Measurements from ENCODE around the gene CAMK1D. TPM values are rescaled to one million over a fixed set of nuclear protein-coding genes. Genes with fewer than 3 reads are reported as not detected.

Gene CAMK1D
- total RNA-seq, 1 experiment from 2014 or later = 0.63 TPM

DNA sequence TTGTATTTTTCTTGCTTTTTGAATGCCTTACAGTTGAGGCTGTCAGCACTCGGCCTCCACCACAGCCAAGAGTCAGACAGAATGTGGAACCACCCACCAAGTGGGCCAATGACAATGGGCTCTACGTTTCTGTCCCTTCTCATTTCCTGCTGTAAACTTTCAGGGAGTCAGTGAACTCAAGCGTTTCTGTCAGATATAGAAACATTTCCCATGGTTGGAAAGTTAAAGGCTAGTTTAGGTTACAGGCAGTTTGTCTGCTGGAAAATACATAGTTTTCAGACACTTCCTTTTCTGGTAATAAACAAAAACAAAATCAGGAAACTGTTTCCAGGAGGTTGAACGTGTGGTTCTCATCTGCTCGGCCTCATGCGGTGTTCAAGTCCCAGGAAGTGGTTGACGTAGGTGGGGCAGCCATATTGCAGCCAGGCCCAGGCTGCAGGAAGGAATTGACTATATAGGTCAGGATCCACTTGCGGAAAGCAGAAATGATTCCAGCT, 245.1 kb downstream of the CAMK1D start:
- Histone ChIP-seq H3K4me1 (ENCODE audit: low read length) (peaks cover under 1% of the 10 kb centered on the region), H3K4me3 (ENCODE audit: low read length) (no peak overlapping the region), H3K27ac (ENCODE audit: low read length) (no peak overlapping the region), H3K36me3 (ENCODE audit: insufficient read depth, low read length) (no peaks in the 10 kb centered on the region), H3K79me2 (ENCODE audit: low read length) (no peaks in the 10 kb centered on the region), H3K9ac (ENCODE audit: low read length) (no peak overlapping the region), H3K4me2 (ENCODE audit: low read depth, low read length, poor library complexity, severe bottlenecking) (no peak overlapping the region), H2AFZ (ENCODE audit: low read length) (no peak overlapping the region), H3K9me3 (ENCODE audit: low read length) (no peaks in the 10 kb centered on the region), H3K9me2 (replicated peaks; ENCODE audit: insufficient read depth, low read length) (no peaks in the 10 kb centered on the region), H4K20me1 (ENCODE audit: insufficient read depth, low read depth, low read length) (no peaks in the 10 kb centered on the region), H3K27me3 (ENCODE audit: low read length) (no peaks in the 10 kb centered on the region)
- no peak for DNase-seq

DNA sequence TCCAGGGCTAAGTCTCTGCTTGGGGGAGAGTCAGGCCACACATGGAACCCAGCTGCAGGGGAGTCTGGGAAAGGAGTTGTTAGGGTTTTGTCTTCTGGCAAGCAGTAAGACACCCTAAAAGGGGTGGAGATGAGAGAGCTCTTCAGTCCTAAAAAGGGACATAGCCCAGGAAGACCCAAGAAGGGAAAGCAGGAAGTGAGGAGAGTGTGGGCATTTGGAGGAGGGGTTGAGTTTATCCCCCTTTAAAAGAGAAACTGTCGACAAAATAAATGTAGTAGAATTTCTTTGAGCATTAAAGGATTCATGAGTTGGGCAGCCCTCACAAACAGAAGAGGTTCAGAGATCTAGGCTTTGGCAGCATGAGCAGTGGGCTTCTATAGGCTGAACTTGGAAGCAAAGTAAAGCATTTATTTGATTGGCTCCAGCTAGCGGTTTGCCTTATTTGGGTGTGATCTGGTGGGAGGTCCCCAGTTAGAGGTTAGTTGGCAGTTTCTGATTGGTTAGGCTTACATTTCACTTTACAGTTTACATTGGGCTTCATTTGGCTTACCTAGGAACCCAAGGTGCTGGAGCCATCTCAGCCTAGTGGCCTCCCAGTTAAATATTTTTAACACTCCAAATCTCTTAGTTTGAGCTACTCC, 246.7 kb downstream of the CAMK1D start:
- H3K79me2 ChIP-seq (ENCODE audit: low read length) = no peaks in the 10 kb centered on the region
- no peak overlapping the region for H3K9ac ChIP-seq (ENCODE audit: low read length)
- DNase-seq = no peak
- H3K4me1 ChIP-seq (ENCODE audit: low read length) = no peaks in the 10 kb centered on the region
- no peaks in the 10 kb centered on the region for H3K9me3 ChIP-seq (ENCODE audit: low read length)
- no peak overlapping the region for H3K4me2 ChIP-seq (ENCODE audit: low read depth, low read length, poor library complexity, severe bottlenecking)
- H4K20me1 ChIP-seq (ENCODE audit: insufficient read depth, low read depth, low read length) = no peaks in the 10 kb centered on the region
- H2AFZ ChIP-seq (ENCODE audit: low read length) = no peak overlapping the region
- no peaks in the 10 kb centered on the region for H3K9me2 ChIP-seq (replicated peaks; ENCODE audit: insufficient read depth, low read length)
- H3K27ac ChIP-seq (ENCODE audit: low read length) = no peak overlapping the region
- H3K27me3 ChIP-seq (ENCODE audit: low read length) = no peaks in the 10 kb centered on the region
- no peaks in the 10 kb centered on the region for H3K36me3 ChIP-seq (ENCODE audit: insufficient read depth, low read length)
- H3K4me3 ChIP-seq (ENCODE audit: low read length) = no peak overlapping the region

DNA sequence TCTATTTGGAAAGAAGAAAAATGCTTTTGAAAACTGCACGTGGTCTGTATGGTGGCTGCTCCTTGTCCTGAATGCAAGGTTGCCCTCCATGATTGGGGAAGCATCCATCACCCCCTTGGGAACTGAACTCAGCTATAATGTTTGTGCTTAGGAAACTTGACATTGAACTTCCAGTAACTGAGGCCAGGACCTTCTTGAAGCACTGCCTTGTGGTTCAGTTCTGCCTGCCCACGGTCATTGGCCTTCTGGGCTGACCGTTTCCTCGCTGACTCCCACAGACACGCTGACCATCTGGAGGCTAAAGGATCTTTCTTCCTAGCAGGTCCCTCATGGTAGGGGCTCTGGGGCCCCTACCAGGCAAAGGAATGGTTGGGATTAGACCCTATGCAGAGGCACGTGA, 247.8 kb downstream of the CAMK1D start:
- H3K27ac ChIP-seq (ENCODE audit: low read length) = no peak overlapping the region
- H3K4me1 ChIP-seq (ENCODE audit: low read length) = no peaks in the 10 kb centered on the region
- H3K4me3 ChIP-seq (ENCODE audit: low read length) = no peak overlapping the region
- H3K27me3 ChIP-seq (ENCODE audit: low read length) = no peaks in the 10 kb centered on the region
- H3K36me3 ChIP-seq (ENCODE audit: insufficient read depth, low read length) = no peaks in the 10 kb centered on the region
- H4K20me1 ChIP-seq (ENCODE audit: insufficient read depth, low read depth, low read length) = no peaks in the 10 kb centered on the region
- no peaks in the 10 kb centered on the region for H3K79me2 ChIP-seq (ENCODE audit: low read length)
- no peak overlapping the region for H3K4me2 ChIP-seq (ENCODE audit: low read depth, low read length, poor library complexity, severe bottlenecking)
- DNase-seq = no peak
- no peak overlapping the region for H2AFZ ChIP-seq (ENCODE audit: low read length)
- no peak overlapping the region for H3K9ac ChIP-seq (ENCODE audit: low read length)
- no peaks in the 10 kb centered on the region for H3K9me3 ChIP-seq (ENCODE audit: low read length)
- no peaks in the 10 kb centered on the region for H3K9me2 ChIP-seq (replicated peaks; ENCODE audit: insufficient read depth, low read length)

DNA sequence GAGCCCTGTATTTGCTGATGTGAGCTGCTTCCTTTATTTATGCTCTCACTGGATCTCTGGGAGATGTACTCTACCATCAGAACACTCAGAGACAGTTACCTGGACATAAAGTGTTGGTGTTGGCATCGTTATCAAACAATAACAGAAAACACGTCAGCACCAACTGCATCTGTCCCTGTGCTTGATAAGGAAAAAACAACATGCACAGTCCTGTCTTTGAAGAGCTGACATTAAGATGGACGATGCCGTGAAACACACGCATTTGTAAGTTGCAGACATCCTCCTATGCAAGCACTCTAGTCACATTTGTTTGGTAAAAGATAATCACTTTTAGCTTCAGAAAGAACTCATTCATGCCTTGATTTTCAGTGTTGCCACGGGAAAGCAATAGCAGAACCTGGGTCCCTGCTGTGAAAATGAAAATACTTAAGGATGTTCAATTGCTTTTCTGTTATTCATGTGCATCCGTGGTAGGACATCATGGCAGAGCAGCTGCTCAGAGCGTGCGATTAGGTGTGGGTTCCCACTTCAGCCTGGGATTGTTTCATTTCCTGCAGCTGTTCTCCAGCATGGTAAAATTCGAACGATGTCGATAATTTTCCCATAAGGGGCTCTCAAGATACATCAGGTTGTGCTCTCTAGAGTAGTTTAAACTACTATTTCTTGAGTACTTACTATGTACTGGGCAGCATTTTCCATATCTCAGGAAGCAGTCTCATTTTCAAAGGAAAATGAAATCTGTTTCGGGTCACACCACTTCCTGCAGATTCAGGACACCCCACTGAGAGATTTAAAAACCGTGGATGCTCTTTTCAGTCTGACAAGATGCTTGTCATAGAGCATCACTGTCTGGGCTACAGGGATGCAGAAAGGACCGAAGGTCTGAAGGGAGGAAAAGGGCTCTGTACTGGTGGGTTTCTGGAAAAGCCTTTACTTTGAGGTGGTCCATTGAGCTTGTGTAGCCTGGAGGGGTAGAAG, 248.7 kb downstream of the CAMK1D start:
- Histone ChIP-seq H3K36me3 (ENCODE audit: insufficient read depth, low read length) (no peaks in the 10 kb centered on the region), H3K27ac (ENCODE audit: low read length) (no peak overlapping the region), H3K27me3 (ENCODE audit: low read length) (no peaks in the 10 kb centered on the region), H3K9me3 (ENCODE audit: low read length) (no peaks in the 10 kb centered on the region), H3K9ac (ENCODE audit: low read length) (no peak overlapping the region), H3K79me2 (ENCODE audit: low read length) (no peaks in the 10 kb centered on the region), H3K4me2 (ENCODE audit: low read depth, low read length, poor library complexity, severe bottlenecking) (no peak overlapping the region), H3K9me2 (replicated peaks; ENCODE audit: insufficient read depth, low read length) (no peaks in the 10 kb centered on the region), H4K20me1 (ENCODE audit: insufficient read depth, low read depth, low read length) (no peaks in the 10 kb centered on the region), H3K4me3 (ENCODE audit: low read length) (no peak overlapping the region), H3K4me1 (ENCODE audit: low read length) (no peaks in the 10 kb centered on the region), H2AFZ (ENCODE audit: low read length) (no peak overlapping the region)
- DNase-seq = no peak

DNA sequence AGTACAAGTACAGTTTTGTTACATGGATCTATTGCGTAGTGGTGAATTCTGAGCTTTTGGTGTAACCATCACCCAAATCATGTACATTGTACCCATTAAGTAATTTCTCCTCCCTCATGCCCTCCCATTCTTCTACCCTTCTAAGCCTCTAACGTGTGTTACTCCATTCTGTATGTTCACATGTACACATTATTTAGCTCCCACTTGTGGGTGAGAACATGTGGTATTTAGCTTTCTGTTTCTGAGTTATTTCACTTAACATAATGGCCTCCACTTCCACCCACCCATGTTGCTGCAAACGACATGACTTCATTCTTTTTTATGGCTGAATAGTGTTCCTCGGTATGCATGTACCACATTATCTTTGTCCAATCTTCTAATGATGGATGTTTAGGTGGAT, 251.3 kb downstream of the CAMK1D start:
- Histone ChIP-seq H3K9ac (ENCODE audit: low read length) (no peak overlapping the region), H3K4me2 (ENCODE audit: low read depth, low read length, poor library complexity, severe bottlenecking) (no peak overlapping the region), H3K36me3 (ENCODE audit: insufficient read depth, low read length) (no peaks in the 10 kb centered on the region), H3K79me2 (ENCODE audit: low read length) (no peaks in the 10 kb centered on the region), H3K4me1 (ENCODE audit: low read length) (peaks cover 3% of the 10 kb centered on the region), H4K20me1 (ENCODE audit: insufficient read depth, low read depth, low read length) (no peaks in the 10 kb centered on the region), H3K4me3 (ENCODE audit: low read length) (no peak overlapping the region), H3K27ac (ENCODE audit: low read length) (no peak overlapping the region), H3K27me3 (ENCODE audit: low read length) (no peaks in the 10 kb centered on the region), H2AFZ (ENCODE audit: low read length) (no peak overlapping the region), H3K9me3 (ENCODE audit: low read length) (no peaks in the 10 kb centered on the region), H3K9me2 (replicated peaks; ENCODE audit: insufficient read depth, low read length) (no peaks in the 10 kb centered on the region)
- DNase-seq = no peak

DNA sequence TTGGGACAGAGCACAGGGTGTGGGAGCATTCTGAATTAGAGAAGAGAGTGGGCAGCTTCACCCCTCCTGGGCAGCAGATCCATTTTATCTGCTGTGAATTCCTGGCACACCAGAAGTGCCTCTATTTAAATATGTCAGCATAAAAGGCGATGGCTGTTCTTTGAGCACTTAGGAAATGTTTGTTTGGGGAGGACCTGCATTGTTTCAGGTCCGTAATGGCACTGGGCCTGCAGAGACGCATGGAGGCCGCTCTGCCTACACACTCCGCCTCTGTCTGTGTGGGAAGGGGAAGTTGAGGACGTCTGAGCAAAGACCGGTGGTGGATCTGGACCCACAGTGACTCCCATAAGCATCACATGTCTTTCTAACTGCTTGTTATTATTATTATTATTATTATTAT, 253.2 kb downstream of the CAMK1D start:
- Histone ChIP-seq H3K4me2 (ENCODE audit: low read depth, low read length, poor library complexity, severe bottlenecking) (no peak overlapping the region), H3K79me2 (ENCODE audit: low read length) (no peaks in the 10 kb centered on the region), H3K4me1 (ENCODE audit: low read length) (peaks cover 12% of the 10 kb centered on the region), H3K9me2 (replicated peaks; ENCODE audit: insufficient read depth, low read length) (no peaks in the 10 kb centered on the region), H2AFZ (ENCODE audit: low read length) (no peak overlapping the region), H3K9ac (ENCODE audit: low read length) (no peak overlapping the region), H3K36me3 (ENCODE audit: insufficient read depth, low read length) (no peaks in the 10 kb centered on the region), H3K4me3 (ENCODE audit: low read length) (no peak overlapping the region), H4K20me1 (ENCODE audit: insufficient read depth, low read depth, low read length) (no peaks in the 10 kb centered on the region), H3K9me3 (ENCODE audit: low read length) (no peaks in the 10 kb centered on the region), H3K27ac (ENCODE audit: low read length) (no peak overlapping the region), H3K27me3 (ENCODE audit: low read length) (no peaks in the 10 kb centered on the region)
- DNase-seq = no peak

DNA sequence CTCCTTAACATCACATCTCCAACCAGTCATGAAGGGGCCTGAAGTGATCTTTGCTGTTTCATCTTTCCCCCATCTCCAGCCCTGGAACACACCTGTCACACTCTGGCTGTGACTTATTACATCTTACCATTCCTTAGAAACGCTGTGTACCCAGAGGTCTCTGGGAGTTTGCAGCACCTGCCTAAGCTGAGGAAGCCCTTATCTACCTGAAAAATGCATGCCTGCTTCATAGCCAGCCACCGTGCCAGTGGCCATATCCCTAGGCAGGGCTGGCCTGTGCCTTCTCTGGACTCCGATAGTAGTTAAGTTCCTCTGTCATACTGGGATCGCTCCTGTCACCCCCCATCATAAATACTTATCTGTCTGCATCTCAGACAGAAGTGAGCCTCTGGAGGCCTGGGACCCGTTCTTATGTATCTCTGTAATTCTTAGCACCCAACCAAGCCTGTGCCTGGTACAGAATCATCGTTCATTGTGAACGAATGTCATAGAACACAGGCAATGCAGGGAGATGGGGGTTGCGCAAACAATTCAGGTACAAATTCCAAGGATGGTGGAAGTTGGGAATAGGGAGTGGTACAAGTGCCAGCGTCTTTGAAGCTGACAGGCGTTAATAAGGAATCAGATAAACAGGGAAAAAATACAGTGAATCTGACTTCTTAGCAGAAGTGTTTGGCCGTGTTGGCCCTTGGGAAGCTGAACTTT, 254.6 kb downstream of the CAMK1D start:
- DNase-seq = no peak
- Histone ChIP-seq H3K36me3 (ENCODE audit: insufficient read depth, low read length) (no peaks in the 10 kb centered on the region), H3K27me3 (ENCODE audit: low read length) (no peaks in the 10 kb centered on the region), H3K4me1 (ENCODE audit: low read length) (peaks cover 12% of the 10 kb centered on the region), H3K4me2 (ENCODE audit: low read depth, low read length, poor library complexity, severe bottlenecking) (no peak overlapping the region), H2AFZ (ENCODE audit: low read length) (no peak overlapping the region), H3K9ac (ENCODE audit: low read length) (no peak overlapping the region), H3K9me2 (replicated peaks; ENCODE audit: insufficient read depth, low read length) (no peaks in the 10 kb centered on the region), H3K9me3 (ENCODE audit: low read length) (no peaks in the 10 kb centered on the region), H3K27ac (ENCODE audit: low read length) (no peak overlapping the region), H4K20me1 (ENCODE audit: insufficient read depth, low read depth, low read length) (no peaks in the 10 kb centered on the region), H3K4me3 (ENCODE audit: low read length) (no peak overlapping the region), H3K79me2 (ENCODE audit: low read length) (no peaks in the 10 kb centered on the region)
